ENCODE results near the gene GAK. TPM values are rescaled to one million over a fixed set of nuclear protein-coding genes. Genes with fewer than 3 reads are reported as not detected.

The GAK gene
- total and polyA plus RNA-seq, 2 of the 4 experiments (the other 2 are of a cell fraction), result 45.1 to 133 TPM

DNA sequence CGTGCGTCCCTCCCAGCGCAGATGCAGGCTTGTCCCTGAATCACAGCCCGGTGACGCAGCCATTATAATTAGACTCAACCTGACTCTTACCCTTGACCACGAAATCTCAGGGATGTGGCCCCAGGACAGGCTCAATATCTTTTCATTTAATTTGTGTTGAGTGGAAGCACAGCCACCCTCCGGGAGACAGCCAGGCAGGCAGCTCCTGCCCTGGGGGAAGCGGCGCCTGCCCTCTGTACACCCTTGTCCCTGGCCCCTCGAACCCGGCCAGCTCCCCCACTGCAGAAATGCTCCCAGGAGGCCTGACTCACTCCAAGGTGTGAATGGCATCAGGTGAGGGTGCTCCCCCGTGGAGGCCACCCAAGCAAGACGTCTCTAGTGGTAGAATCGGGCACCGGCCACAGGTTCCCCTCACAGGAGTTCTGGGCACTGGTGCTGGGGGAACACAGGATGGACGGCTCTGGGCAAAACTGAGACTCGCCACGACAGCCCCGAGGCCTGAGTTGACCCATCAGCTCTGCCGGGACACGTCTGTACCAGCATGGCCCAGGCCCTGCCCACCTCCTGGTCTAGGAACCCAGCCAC, 108.8 kb downstream of the GAK start:
- intact Hi-C loops (cut with micrococcal nuclease), result no loop called here
- BruUV-seq (replicated peaks), result no TSS peak
- dilution Hi-C loops (cut with HindIII; ENCODE audit: low sequenced_read_pairs, unreplicated experiment), result no loop called here
- ATAC-seq (ENCODE audit: low read depth) (no peak), DNase-seq (no peak)
- Histone ChIP-seq H4K5ac (ENCODE audit: low read depth, low read length) (no peak overlapping the region), H3K18ac (ENCODE audit: low read depth, low read length) (no peak overlapping the region), H2AFZ (replicated peaks; ENCODE audit: low read length, poor library complexity) (no peak overlapping the region), H3K9me1 (ENCODE audit: insufficient read depth, low read length) (no peaks in the 10 kb centered on the region), H3K4ac (ENCODE audit: low read depth, low read length) (no peak overlapping the region), H2BK5ac (ENCODE audit: low read depth, low read length, poor library complexity, severe bottlenecking) (no peak overlapping the region), H4K8ac (ENCODE audit: low read depth in 2 of 2, low read length in 2 of 2) (no peak overlapping the region), H3K56ac (ENCODE audit: extremely low read depth, insufficient read depth, low read length) (no peak overlapping the region), H3K4me1 (ENCODE audit: control insufficient read depth, insufficient read depth, low read length) (no peaks in the 10 kb centered on the region; the same call in 1 of the 2 replicates), H4K91ac (ENCODE audit: insufficient read depth, low read depth, low read length) (no peak overlapping the region), H3K27me3 (ENCODE audit: control insufficient read depth, insufficient read depth, low read length) (peaks cover 82% of the 10 kb centered on the region), H3K23ac (ENCODE audit: low read depth, low read length) (no peak overlapping the region), H3K4me3 (ENCODE audit: insufficient read depth, low read depth, low read length) (no peak overlapping the region), H2BK120ac (ENCODE audit: low read depth, low read length) (no peak overlapping the region), H2BK20ac (ENCODE audit: low read depth, low read length) (no peak overlapping the region), H2BK15ac (ENCODE audit: low read depth, low read length) (no peak overlapping the region), H3K79me1 (ENCODE audit: low read depth in 1 of 2, low read length in 2 of 2) (no peaks in the 10 kb centered on the region), H3K14ac (replicated peaks; ENCODE audit: low read depth, low read length) (no peak overlapping the region), H3K36me3 (ENCODE audit: control insufficient read depth, insufficient read depth, low read length) (no peaks in the 10 kb centered on the region), H4K20me1 (ENCODE audit: insufficient read depth, low read length) (peaks cover 3% of the 10 kb centered on the region; the same call in 1 of the 2 replicates), H3K9me3 (ENCODE audit: control insufficient read depth, insufficient read depth, low read length) (peaks cover 4% of the 10 kb centered on the region), H3K9ac (ENCODE audit: low read depth, low read length) (no peak overlapping the region), H2AK5ac (ENCODE audit: low read depth, low read length) (no peak overlapping the region), H3K4me2 (ENCODE audit: low read depth, low read length) (no peak overlapping the region), H3K27ac (ENCODE audit: insufficient read depth, low read length) (no peak overlapping the region), H2AK9ac (replicated peaks; ENCODE audit: low read depth, low read length, poor library complexity) (no peak overlapping the region)
- 74% methylated on average over 16 of the region's 21 CpGs; no CpG with 5 or more reads in 1 of the 2 experiments for WGBS, 2 experiments (ENCODE audit: extremely low coverage in 2 of 2, insufficient read length in 1 of 2)
- in situ Hi-C loops (cut with MboI; ENCODE audit: low sequenced_read_pairs), result no loop called here
- POLR2A ChIA-PET (ENCODE audit: unreplicated experiment), result no interaction called here
- TF ChIP-seq RCOR1 (IDR thresholded peaks at IDR 0.05; ENCODE audit: insufficient replicate concordance, low read length), result no peak
- TF ChIP-seq, protein P1, sequence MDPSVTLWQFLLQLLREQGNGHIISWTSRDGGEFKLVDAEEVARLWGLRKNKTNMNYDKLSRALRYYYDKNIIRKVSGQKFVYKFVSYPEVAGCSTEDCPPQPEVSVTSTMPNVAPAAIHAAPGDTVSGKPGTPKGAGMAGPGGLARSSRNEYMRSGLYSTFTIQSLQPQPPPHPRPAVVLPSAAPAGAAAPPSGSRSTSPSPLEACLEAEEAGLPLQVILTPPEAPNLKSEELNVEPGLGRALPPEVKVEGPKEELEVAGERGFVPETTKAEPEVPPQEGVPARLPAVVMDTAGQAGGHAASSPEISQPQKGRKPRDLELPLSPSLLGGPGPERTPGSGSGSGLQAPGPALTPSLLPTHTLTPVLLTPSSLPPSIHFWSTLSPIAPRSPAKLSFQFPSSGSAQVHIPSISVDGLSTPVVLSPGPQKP (IDR thresholded peaks at IDR 0.05; ENCODE audit: borderline replicate concordance, low read depth, low read length), result no peak
- TF ChIP-seq, protein P2, sequence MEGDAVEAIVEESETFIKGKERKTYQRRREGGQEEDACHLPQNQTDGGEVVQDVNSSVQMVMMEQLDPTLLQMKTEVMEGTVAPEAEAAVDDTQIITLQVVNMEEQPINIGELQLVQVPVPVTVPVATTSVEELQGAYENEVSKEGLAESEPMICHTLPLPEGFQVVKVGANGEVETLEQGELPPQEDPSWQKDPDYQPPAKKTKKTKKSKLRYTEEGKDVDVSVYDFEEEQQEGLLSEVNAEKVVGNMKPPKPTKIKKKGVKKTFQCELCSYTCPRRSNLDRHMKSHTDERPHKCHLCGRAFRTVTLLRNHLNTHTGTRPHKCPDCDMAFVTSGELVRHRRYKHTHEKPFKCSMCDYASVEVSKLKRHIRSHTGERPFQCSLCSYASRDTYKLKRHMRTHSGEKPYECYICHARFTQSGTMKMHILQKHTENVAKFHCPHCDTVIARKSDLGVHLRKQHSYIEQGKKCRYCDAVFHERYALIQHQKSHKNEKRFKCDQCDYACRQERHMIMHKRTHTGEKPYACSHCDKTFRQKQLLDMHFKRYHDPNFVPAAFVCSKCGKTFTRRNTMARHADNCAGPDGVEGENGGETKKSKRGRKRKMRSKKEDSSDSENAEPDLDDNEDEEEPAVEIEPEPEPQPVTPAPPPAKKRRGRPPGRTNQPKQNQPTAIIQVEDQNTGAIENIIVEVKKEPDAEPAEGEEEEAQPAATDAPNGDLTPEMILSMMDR (conservative IDR thresholded peaks at IDR 0.05; ENCODE audit: low read depth, low read length), result no peak
- no peak for TF ChIP-seq MAFK (IDR thresholded peaks at IDR 0.05; ENCODE audit: low read depth, low read length)
- CTCF ChIA-PET, result no interaction called here

All from IMR-90 (cell line).